KMS-11 (cell line): ENCODE results near the gene CEND1.

Experiments used
- H2AFZ ChIP-seq: fragments of 200-600 bp; sonication (generic); 2 replicates; pipeline ENCODE4 v1.6.1; 2016; ENCODE audit warnings: antibody characterized with exemption, mixed run types, low read depth
- H3K27ac ChIP-seq: fragments of 200-600 bp; sonication (generic); 2 replicates; pipeline ENCODE4 v1.6.1; 2016; ENCODE audit warnings: mild to moderate bottlenecking, mixed run types
- H3K27me3 ChIP-seq: fragments of 200-600 bp; sonication (generic); 2 replicates; pipeline ENCODE4 v1.6.1; 2017; ENCODE audit warnings: mild to moderate bottlenecking, low read depth, mixed run types, moderate library complexity; ENCODE audit not compliant: insufficient read depth
- H3K36me3 ChIP-seq: fragments of 200-600 bp; sonication (generic); 2 replicates; pipeline ENCODE4 v1.6.1; 2017; ENCODE audit warnings: mild to moderate bottlenecking, mixed run types; ENCODE audit not compliant: insufficient read depth
- H3K4me1 ChIP-seq: fragments of 200-600 bp; sonication (generic); 2 replicates; pipeline ENCODE4 v1.6.1; 2016; ENCODE audit warnings: mild to moderate bottlenecking, low read depth, mixed run types; ENCODE audit not compliant: poor library complexity, severe bottlenecking
- H3K4me2 ChIP-seq: fragments of 200-600 bp; sonication (generic); 2 replicates; pipeline ENCODE4 v1.7.0; 2016; ENCODE audit warnings: mild to moderate bottlenecking, mixed run types
- H3K4me3 ChIP-seq: fragments of 200-600 bp; sonication (generic); IDR thresholded peaks from 2 replicates; pipeline ENCODE4 v1.6.1; 2017; ENCODE audit warnings: low read depth, low read length, mixed read lengths; ENCODE audit not compliant: insufficient read depth
- H3K79me2 ChIP-seq: fragments of 200-600 bp; sonication (generic); 2 replicates; pipeline ENCODE4 v1.6.1; 2016; ENCODE audit warnings: low read depth, mixed run types; ENCODE audit not compliant: insufficient read depth
- H3K9ac ChIP-seq: fragments of 200-600 bp; sonication (generic); 2 replicates; pipeline ENCODE4 v1.6.1; 2016; ENCODE audit warnings: mild to moderate bottlenecking, mixed run types
- H4K20me1 ChIP-seq: fragments of 200-600 bp; sonication (generic); 2 replicates; pipeline ENCODE4 v1.6.1; 2016; ENCODE audit warnings: mild to moderate bottlenecking, mixed run types; ENCODE audit not compliant: insufficient read depth
- CTCF ChIP-seq: fragments of 200-600 bp; sonication (generic); conservative IDR thresholded peaks from 2 replicates; pipeline ENCODE4 v1.6.1; 2017; ENCODE audit warnings: low read depth, mild to moderate bottlenecking, antibody characterized with exemption, low read length, moderate library complexity, mixed read lengths

Gene CEND1

GRCh38 chr11:747158-748006 is 42.5 kb downstream of the CEND1 start, which contains the start of gene TALDO1:
TSS of gene TALDO1 (plus strand) at chr11:747464. CDS start at chr11:747482, 18 bp downstream.
- peaks cover 24% of the 10 kb centered on the region for H3K4me1 ChIP-seq
- peak within 1 kb of the TSS; percentile 75 for H3K9ac ChIP-seq
- no peaks in the 10 kb centered on the region for H3K36me3 ChIP-seq
- H3K27ac ChIP-seq = peak within 1 kb of the TSS; percentile 89
- H3K27me3 ChIP-seq = no peaks in the 10 kb centered on the region
- H3K4me3 ChIP-seq = no peak within 1 kb of the TSS
- no peak for TF ChIP-seq CTCF
- peak within 1 kb of the TSS; percentile 58 for H2AFZ ChIP-seq
- no peaks in the 10 kb centered on the region for H4K20me1 ChIP-seq
- peak within 1 kb of the TSS; percentile 96 for H3K4me2 ChIP-seq
- H3K79me2 ChIP-seq = peaks cover 50% of the 10 kb centered on the region

GRCh38 chr11:746289-747157 is 43.4 kb downstream of the CEND1 start:
- H3K27me3 ChIP-seq = no peaks in the 10 kb centered on the region
- H3K79me2 ChIP-seq = peaks cover 42% of the 10 kb centered on the region
- H3K36me3 ChIP-seq = no peaks in the 10 kb centered on the region
- peak overlapping the region; percentile 89 for H3K27ac ChIP-seq
- peak overlapping the region; percentile 58 for H2AFZ ChIP-seq
- H3K4me2 ChIP-seq = peak overlapping the region; percentile 44
- TF ChIP-seq CTCF = no peak
- H3K9ac ChIP-seq = peak overlapping the region; percentile 35; the same call in 1 of the 2 replicates
- no peak overlapping the region for H3K4me3 ChIP-seq
- H3K4me1 ChIP-seq = peaks cover 24% of the 10 kb centered on the region
- H4K20me1 ChIP-seq = no peaks in the 10 kb centered on the region

GRCh38 chr11:745428-745827 is 44.5 kb downstream of the CEND1 start:
- H4K20me1 ChIP-seq = no peaks in the 10 kb centered on the region
- H3K4me2 ChIP-seq = peak overlapping the region; percentile 44; the same call in 1 of the 2 replicates
- no peaks in the 10 kb centered on the region for H3K27me3 ChIP-seq
- H3K4me3 ChIP-seq = no peak overlapping the region
- peaks cover 31% of the 10 kb centered on the region for H3K79me2 ChIP-seq
- H3K36me3 ChIP-seq = no peaks in the 10 kb centered on the region
- H3K9ac ChIP-seq = no peak overlapping the region
- no peak for TF ChIP-seq CTCF
- H3K27ac ChIP-seq = no peak overlapping the region
- peaks cover 24% of the 10 kb centered on the region for H3K4me1 ChIP-seq
- no peak overlapping the region for H2AFZ ChIP-seq

GRCh38 chr11:742571-743201 is 47.2 kb downstream of the CEND1 start:
- H2AFZ ChIP-seq = no peak overlapping the region
- peaks cover 4% of the 10 kb centered on the region; the same call in 1 of the 2 replicates for H3K79me2 ChIP-seq
- H3K36me3 ChIP-seq = no peaks in the 10 kb centered on the region
- H3K4me1 ChIP-seq = peaks cover 13% of the 10 kb centered on the region
- no peak for TF ChIP-seq CTCF
- H3K9ac ChIP-seq = no peak overlapping the region
- no peak overlapping the region for H3K4me3 ChIP-seq
- no peak overlapping the region for H3K27ac ChIP-seq
- no peaks in the 10 kb centered on the region for H4K20me1 ChIP-seq
- no peak overlapping the region for H3K4me2 ChIP-seq
- H3K27me3 ChIP-seq = peaks cover 13% of the 10 kb centered on the region; the same call in 1 of the 2 replicates
